ENCODE results near the gene MYO7A. TPM values are rescaled to one million over a fixed set of nuclear protein-coding genes. Genes with fewer than 3 reads are reported as not detected.

Gene MYO7A
- total and polyA plus RNA-seq, 2 of the 8 experiments (the other 6 are each of a cell fraction or from before 2014, with no cell fraction given): 1.5 to 1.9 TPM

- H3K4me1 ChIP-seq (replicated peaks in 1 of 4; ENCODE audit: control insufficient read depth in 3 of 4, insufficient read depth in 4 of 4, low read length in 3 of 4): no peaks in the 10 kb centered on the region
- H3K36me3 ChIP-seq (ENCODE audit: control insufficient read depth in 2 of 4, insufficient read depth in 4 of 4, low read length in 3 of 4): no peaks in the 10 kb centered on the region
- no peak overlapping the region for H2AK5ac ChIP-seq (ENCODE audit: low read depth, low read length)
- DNase-seq (ENCODE audit: low read depth in 1 of 2, low spot score in 2 of 2) (no peak), FAIRE-seq (no peak)
- no peaks in the 10 kb centered on the region for H3K27me3 ChIP-seq (replicated peaks in 1 of 4; ENCODE audit: control insufficient read depth in 3 of 4, extremely low read depth in 1 of 4, insufficient read depth in 3 of 4, low read length in 3 of 4)
- no peak overlapping the region for H4K91ac ChIP-seq (replicated peaks; ENCODE audit: insufficient read length, low read length)
- H3K9me3 ChIP-seq (ENCODE audit: insufficient read depth in 2 of 2, low read depth in 1 of 2, low read length in 1 of 2): no peaks in the 10 kb centered on the region
- H2BK20ac ChIP-seq (ENCODE audit: low read length): no peak overlapping the region
- no peak overlapping the region for H4K8ac ChIP-seq (ENCODE audit: extremely low read depth, insufficient read depth, low read length)
- no peak overlapping the region for H2BK12ac ChIP-seq (ENCODE audit: low read depth, low read length)
- peak overlapping the region; percentile 20; the same call in 1 of the 2 replicates for H2AFZ ChIP-seq (ENCODE audit: low read length)
- no peak overlapping the region for H3K23ac ChIP-seq (ENCODE audit: insufficient read length)
- H3K4me3 ChIP-seq (ENCODE audit: extremely low read depth in 1 of 4, insufficient read depth in 2 of 4, low read depth in 3 of 4, low read length in 4 of 4): no peak overlapping the region
- no peaks in the 10 kb centered on the region for H3K79me2 ChIP-seq (ENCODE audit: control insufficient read depth in 1 of 2, insufficient read depth in 2 of 2, low read length in 2 of 2)
- no peak overlapping the region for H3K4me2 ChIP-seq (ENCODE audit: insufficient read depth in 1 of 2, low read depth in 2 of 2, low read length in 2 of 2)
- no peak overlapping the region for H2BK5ac ChIP-seq (ENCODE audit: low read depth, low read length)
- no peak overlapping the region for H3K9ac ChIP-seq (replicated peaks in 1 of 4; ENCODE audit: extremely low read depth in 1 of 4, low read depth in 3 of 4, low read length in 3 of 4)
- H3K14ac ChIP-seq (ENCODE audit: insufficient read length): no peak overlapping the region
- H3K27ac ChIP-seq (ENCODE audit: low read depth, low read length): no peak overlapping the region
- H3K23me2 ChIP-seq (ENCODE audit: low read depth, low read length): peaks cover 2% of the 10 kb centered on the region; the same call in 1 of the 2 replicates
- H3K56ac ChIP-seq (replicated peaks; ENCODE audit: insufficient read length, low read depth, low read length): no peak overlapping the region
- ChIA-PET POLR2A (ENCODE audit: partially characterized antibody) (no interaction called here), CTCF (ENCODE audit: partially characterized antibody) (interaction anchor here (0.9 to 1.4 kb wide), 3 partner anchors 29 to 66 kb away, joined by 3 read pairs; no protein-coding TSS in a partner anchor)
- no peaks in the 10 kb centered on the region for H3K79me1 ChIP-seq (ENCODE audit: low read depth, low read length)
- H4K5ac ChIP-seq (ENCODE audit: insufficient read length, low read depth, low read length): no peak overlapping the region
- H2BK120ac ChIP-seq (replicated peaks; ENCODE audit: low read depth, low read length): no peak overlapping the region
- no peak overlapping the region for H3K18ac ChIP-seq (ENCODE audit: extremely low read depth, low read length)
- peaks cover 0 to 1% of the 10 kb centered on the region in 2 experiments for H4K20me1 ChIP-seq (replicated peaks in 1 of 2; ENCODE audit: control insufficient read depth in 1 of 2, insufficient read depth in 2 of 2, low read length in 2 of 2)
- no peak overlapping the region for H3K4ac ChIP-seq (replicated peaks; ENCODE audit: insufficient read length, low read depth, low read length)
- H2BK15ac ChIP-seq (ENCODE audit: low read length): 0 out of 2 replicates have a peak overlapping the region, but pooled peaks have one; percentile 61
- 82% methylated on average over 1 of the region's 1 CpG; no CpG with 5 or more reads in 1 of the 2 experiments for WGBS, 2 experiments (ENCODE audit: extremely low coverage in 1 of 2, insufficient coverage in 1 of 2, insufficient read length in 1 of 2, insufficient replicate concordance in 2 of 2, low coverage in 1 of 2, low lambda C conversion rate in 2 of 2, missing lambda C conversion rate in 1 of 2)
- TF ChIP-seq CTCF (IDR thresholded peaks at IDR 0.05; ENCODE audit: control extremely low read depth in 1 of 3, insufficient read depth in 1 of 3, low read depth in 1 of 3, low read length in 3 of 3) (no peak), ATF2 (IDR thresholded peaks at IDR 0.05; ENCODE audit: low read length) (no peak), NANOG (IDR thresholded peaks at IDR 0.05; ENCODE audit: insufficient read depth, low read depth, low read length, poor library complexity, severe bottlenecking) (no peak), RAD21 (IDR thresholded peaks at IDR 0.05 in 1 of 2, conservative IDR thresholded peaks at IDR 0.05 in 1 of 2; ENCODE audit: low read depth in 2 of 2, low read length in 2 of 2) (no peak), RBBP5 (IDR thresholded peaks at IDR 0.05; ENCODE audit: borderline replicate concordance, low read depth, low read length) (no peak), CEBPB (IDR thresholded peaks at IDR 0.05; ENCODE audit: low read depth, low read length) (no peak), POU5F1 (IDR thresholded peaks at IDR 0.05; ENCODE audit: low read depth, low read length) (no peak), TBP (IDR thresholded peaks at IDR 0.05; ENCODE audit: low read depth, low read length) (no peak), CBX8 (IDR thresholded peaks at IDR 0.05; ENCODE audit: borderline replicate concordance, low read depth, low read length) (no peak)
Observed at GRCh38 chr11:77253690-77254089, 125.6 kb downstream of the MYO7A start.
